ENCODE measurements around the gene IP6K2.

The IP6K2 gene

DNA sequence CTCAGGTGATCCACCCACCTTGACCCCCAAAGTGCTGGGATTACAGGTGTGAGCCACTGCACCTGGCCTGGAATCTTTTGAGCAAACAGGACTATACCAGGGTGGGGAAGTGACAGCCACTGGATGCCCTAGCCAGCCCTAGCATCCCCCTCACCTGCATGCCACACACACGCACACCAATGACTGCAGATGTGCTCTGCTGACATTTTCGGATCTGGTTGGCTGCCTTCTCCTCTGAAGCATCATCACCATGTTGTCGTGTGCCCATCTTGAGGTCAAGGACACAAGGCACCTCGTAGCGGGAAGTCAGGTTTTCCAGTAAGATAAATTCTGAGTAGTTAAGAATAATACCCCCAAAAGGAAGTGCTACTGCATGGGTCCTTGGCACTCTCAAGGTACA is 27.6 kb downstream of the IP6K2 start:
- no peak overlapping the region for H3K27ac ChIP-seq
- TF ChIP-seq, protein P1, sequence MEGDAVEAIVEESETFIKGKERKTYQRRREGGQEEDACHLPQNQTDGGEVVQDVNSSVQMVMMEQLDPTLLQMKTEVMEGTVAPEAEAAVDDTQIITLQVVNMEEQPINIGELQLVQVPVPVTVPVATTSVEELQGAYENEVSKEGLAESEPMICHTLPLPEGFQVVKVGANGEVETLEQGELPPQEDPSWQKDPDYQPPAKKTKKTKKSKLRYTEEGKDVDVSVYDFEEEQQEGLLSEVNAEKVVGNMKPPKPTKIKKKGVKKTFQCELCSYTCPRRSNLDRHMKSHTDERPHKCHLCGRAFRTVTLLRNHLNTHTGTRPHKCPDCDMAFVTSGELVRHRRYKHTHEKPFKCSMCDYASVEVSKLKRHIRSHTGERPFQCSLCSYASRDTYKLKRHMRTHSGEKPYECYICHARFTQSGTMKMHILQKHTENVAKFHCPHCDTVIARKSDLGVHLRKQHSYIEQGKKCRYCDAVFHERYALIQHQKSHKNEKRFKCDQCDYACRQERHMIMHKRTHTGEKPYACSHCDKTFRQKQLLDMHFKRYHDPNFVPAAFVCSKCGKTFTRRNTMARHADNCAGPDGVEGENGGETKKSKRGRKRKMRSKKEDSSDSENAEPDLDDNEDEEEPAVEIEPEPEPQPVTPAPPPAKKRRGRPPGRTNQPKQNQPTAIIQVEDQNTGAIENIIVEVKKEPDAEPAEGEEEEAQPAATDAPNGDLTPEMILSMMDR (IDR thresholded peaks at IDR 0.05), result no peak
- intact Hi-C loops (cut with DNase I; ENCODE audit: low total_unique reads), result loop anchor here (10.0 kb wide), 1 partner anchor 225 kb away; a partner anchor contains a TSS
- no peak overlapping the region for H3K4me3 ChIP-seq
- DNase-seq, result no peak
- peaks cover under 1 to 39% (median 24%) of the 10 kb centered on the region in 4 donors for H3K4me1 ChIP-seq
- no peaks in the 10 kb centered on the region for H3K9me3 ChIP-seq
- peaks cover 50 to 73% (median 64%) of the 10 kb centered on the region in 3 donors for H3K36me3 ChIP-seq
- no peaks in the 10 kb centered on the region for H3K27me3 ChIP-seq

DNA sequence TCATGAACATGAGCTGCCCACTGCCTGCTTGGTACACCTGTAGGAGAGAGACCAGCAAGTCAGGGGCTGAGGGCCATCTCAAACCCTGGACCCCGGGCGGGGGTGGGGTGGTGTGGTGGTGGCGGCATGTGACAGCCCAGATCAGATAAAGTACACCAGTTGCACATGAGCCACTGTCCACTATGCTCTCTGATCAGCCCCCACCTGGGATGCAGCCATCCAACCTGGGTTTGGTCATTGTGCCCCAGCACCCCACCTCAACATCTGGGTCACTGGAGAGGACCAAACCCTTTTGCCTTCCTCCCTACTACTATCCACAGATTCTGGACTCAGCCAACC is 28.3 kb downstream of the IP6K2 start:
- H3K9me3 ChIP-seq, result no peaks in the 10 kb centered on the region
- DNase-seq, result no peak
- no peaks in the 10 kb centered on the region for H3K27me3 ChIP-seq
- H3K27ac ChIP-seq, result no peak overlapping the region
- TF ChIP-seq, protein P1 (IDR thresholded peaks at IDR 0.05), result no peak
- intact Hi-C loops (cut with DNase I; ENCODE audit: low total_unique reads), result loop anchor here (10.0 kb wide), 1 partner anchor 224 kb away; a partner anchor contains a TSS
- peaks cover 50 to 66% (median 62%) of the 10 kb centered on the region in 3 donors for H3K36me3 ChIP-seq
- H3K4me3 ChIP-seq, result no peak overlapping the region
- H3K4me1 ChIP-seq, result peaks cover 0 to 39% (median 29%) of the 10 kb centered on the region in 4 donors

DNA sequence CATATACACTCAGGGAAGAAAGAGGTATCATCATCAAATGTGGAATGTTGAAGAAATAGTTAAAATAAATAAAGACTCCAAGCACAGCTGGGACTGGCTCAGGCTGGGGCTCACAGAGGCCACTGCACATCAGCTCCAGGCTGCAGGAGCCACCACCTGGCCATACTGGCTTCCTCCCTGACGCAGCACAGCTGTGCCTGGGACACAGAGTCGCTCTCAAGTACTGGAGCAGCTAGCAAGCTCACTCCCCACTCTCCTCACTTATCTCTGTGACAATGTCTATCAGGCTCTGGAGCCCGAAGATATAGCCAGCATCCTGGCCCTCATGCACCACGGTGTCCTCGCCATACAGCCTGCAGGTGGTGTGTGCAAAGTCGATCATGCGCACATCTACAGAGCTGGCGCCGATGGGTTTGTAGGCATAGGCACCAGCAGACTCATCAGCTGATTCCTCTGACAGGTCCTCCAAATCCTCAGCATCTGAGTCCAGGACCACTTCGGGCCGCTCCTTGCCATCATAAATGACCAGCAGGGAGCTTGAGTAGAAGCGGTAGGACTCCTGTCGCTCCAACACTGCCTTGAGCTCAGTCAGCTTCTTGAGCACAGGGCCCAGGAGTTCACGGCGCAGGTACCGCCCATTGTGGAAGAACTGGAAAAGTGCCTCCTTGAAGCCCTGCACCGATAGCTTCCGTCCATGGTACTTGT is 28.8 kb downstream of the IP6K2 start:
- TF ChIP-seq, protein P1 (IDR thresholded peaks at IDR 0.05), result no peak
- Histone ChIP-seq H3K4me1 (peaks cover 0 to 43% (median 31%) of the 10 kb centered on the region in 4 donors), H3K4me3 (no peak overlapping the region), H3K27me3 (no peaks in the 10 kb centered on the region), H3K27ac (peak overlapping the region in 1 of 2 donors; percentile 74), H3K9me3 (no peaks in the 10 kb centered on the region), H3K36me3 (peaks cover 50 to 61% (median 59%) of the 10 kb centered on the region in 3 donors)
- intact Hi-C loops (cut with DNase I; ENCODE audit: low total_unique reads), result loop anchor here (10.0 kb wide), 1 partner anchor 223 kb away; a partner anchor contains a TSS
- no peak for DNase-seq

DNA sequence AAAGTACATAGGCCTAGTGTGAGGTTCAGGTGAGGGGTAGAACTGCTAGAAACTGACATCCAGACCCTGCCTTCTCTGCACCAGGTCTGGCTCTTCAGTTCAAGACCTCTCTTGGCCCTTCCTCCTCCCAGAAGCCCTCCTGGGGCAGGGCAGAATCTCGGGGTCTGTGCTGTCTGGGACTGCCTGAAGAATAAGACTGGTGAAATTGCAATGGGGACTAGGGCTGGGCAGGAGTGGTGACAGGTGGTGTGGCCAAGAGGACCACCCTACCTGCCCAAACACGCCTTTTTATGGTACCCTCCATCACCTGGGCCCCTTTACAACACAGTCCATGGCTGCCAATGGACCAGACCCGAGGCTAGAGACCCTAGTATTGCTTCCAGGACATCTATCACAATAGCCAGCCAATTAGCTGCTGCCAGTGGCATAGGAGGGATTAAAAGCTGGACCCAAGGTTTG is 29.8 kb downstream of the IP6K2 start:
- Histone ChIP-seq H3K27ac (peak overlapping the region; percentile 74 to 89), H3K27me3 (no peaks in the 10 kb centered on the region), H3K36me3 (peaks cover 42 to 56% (median 50%) of the 10 kb centered on the region in 3 donors), H3K4me1 (peaks cover 0 to 38% (median 32%) of the 10 kb centered on the region in 4 donors), H3K9me3 (no peaks in the 10 kb centered on the region), H3K4me3 (no peak overlapping the region)
- no peak for DNase-seq
- TF ChIP-seq, protein P1 (IDR thresholded peaks at IDR 0.05), result no peak
- intact Hi-C loops (cut with DNase I; ENCODE audit: low total_unique reads), result loop anchor here (10.0 kb wide), 1 partner anchor 222 kb away; a partner anchor contains a TSS

DNA sequence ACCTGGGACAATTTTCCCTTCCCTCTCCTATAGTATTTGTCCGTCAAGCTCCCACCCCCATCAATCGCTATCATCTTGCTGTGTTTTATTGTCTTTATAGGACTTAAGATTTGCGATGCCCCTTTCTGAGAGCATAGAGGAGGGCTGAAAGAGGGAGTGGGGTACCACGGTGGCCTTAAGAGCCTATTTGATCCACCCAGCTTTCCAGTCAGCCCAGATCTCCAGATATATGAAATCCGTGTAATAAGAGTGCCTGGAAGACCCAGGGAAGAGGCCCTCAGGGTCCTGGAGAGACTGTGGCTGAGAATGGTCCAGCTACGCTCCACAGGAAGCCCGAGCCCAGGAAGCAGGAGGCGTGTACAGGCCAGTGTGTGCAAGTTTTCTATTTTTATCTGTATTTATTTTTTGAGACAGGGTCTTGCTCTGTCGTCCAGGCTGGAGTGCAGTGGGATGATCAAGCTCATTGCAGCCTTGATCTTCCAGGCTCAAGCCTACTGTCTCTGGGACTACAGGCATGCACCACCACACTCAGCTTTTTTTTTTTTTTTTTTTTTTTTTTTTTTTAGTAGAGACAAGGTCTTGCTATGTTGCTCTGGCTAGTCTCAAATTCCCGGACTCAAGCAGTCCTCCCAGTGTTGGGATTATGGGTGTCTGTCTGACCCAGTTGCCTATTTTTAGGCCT is 30.3 kb downstream of the IP6K2 start:
- H3K27ac ChIP-seq, result peak overlapping the region; percentile 74 to 89
- H3K4me1 ChIP-seq, result peaks cover 0 to 37% (median 32%) of the 10 kb centered on the region in 4 donors
- peaks cover 42 to 56% (median 50%) of the 10 kb centered on the region in 3 donors for H3K36me3 ChIP-seq
- TF ChIP-seq, protein P1 (IDR thresholded peaks at IDR 0.05), result no peak
- H3K27me3 ChIP-seq, result no peaks in the 10 kb centered on the region
- intact Hi-C loops (cut with DNase I; ENCODE audit: low total_unique reads), result loop anchor here (10.0 kb wide), 1 partner anchor 222 kb away; a partner anchor contains a TSS
- H3K4me3 ChIP-seq, result peak overlapping the region; percentile 67 to 90
- H3K9me3 ChIP-seq, result no peaks in the 10 kb centered on the region
- DNase-seq, result no peak

Measured in tibial artery (tissue), 4 donors.